HCT116 (cell line): Measurements from ENCODE around the gene ATG3. TPM values are rescaled to one million over a fixed set of nuclear protein-coding genes. Genes with fewer than 3 reads are reported as not detected.

ENCODE experiments used
- ATAC-seq: fragments of 200-7000 bp; cut with Tn5 transposase; 2 replicates; pipeline ENCODE4 v1.9.1; 2020; ENCODE audit warnings: mild to moderate bottlenecking, moderate library complexity
- BruUV-seq: library from RNA; stranded (reverse); fragments of 400-500 nt; replicated peaks from 2 replicates; lab custom pipeline; 2021; lab: Mats Ljungman, UMichigan
- CTCF ChIA-PET: fragments of 300-600 bp; sonication (Branson Sonifier 250); formaldehyde crosslinking; loops from one replicate; lab custom pipeline; 2021; ENCODE audit warnings: antibody characterized with exemption; lab: Charles Lee
- POLR2A ChIA-PET: fragments of 300-600, 350-600 bp; sonication (Branson Sonifier 250); formaldehyde crosslinking; loops from one replicate; lab custom pipeline; 2021; ENCODE audit warnings: antibody characterized with exemption; lab: Charles Lee
- RAD21 ChIA-PET, 2 experiments: fragments of 300-600 bp; sonication (Branson Sonifier 250); formaldehyde crosslinking; loops; one replicate each; lab custom pipeline; 2023; ENCODE audit warnings: low total read pairs in 2 of 2; ENCODE audit not compliant: uncharacterized antibody in 2 of 2, unreplicated experiment in 2 of 2, low non-redundant PET in 1 of 2; lab: Charles Lee
- DNase-seq: peaks from one replicate; pipeline ENCODE4 v3.0.0-alpha.2; 2010; ENCODE audit warnings: low read depth, low spot score
- H2AFZ ChIP-seq: fragments of 200-600 bp; shearing (Covaris generic), sonication (generic); 2 replicates; pipeline ENCODE4 v1.6.1; 2017; ENCODE audit warnings: low read depth, mixed run types, mixed read lengths, antibody characterized with exemption, low read length; ENCODE audit not compliant: poor library complexity, severe bottlenecking
- H3K27ac ChIP-seq: 2 replicates; pipeline ENCODE4 v1.5.1; 2012; ENCODE audit warnings: low read depth, low read length
- H3K27me3 ChIP-seq: fragments of 200-600 bp; sonication (generic); 2 replicates; pipeline ENCODE4 v1.6.1; 2016; ENCODE audit warnings: mixed run types, low read length, mixed read lengths; ENCODE audit not compliant: insufficient read depth
- H3K36me3 ChIP-seq, 2 experiments: fragments of 200-500 bp in 1 of 2; fragments of 200-600 bp in 1 of 2; sonication (Bioruptor generic) in 1 of 2; sonication (generic) in 1 of 2; 2 replicates each; pipeline versions ENCODE4 v1.5.1 to v1.6.1; 2014 to 2016; ENCODE audit warnings: low read length in 2 of 2, inconsistent platforms in 1 of 2, mixed read lengths in 1 of 2, mixed run types in 1 of 2; ENCODE audit not compliant: insufficient read depth in 2 of 2, control insufficient read depth in 1 of 2
- H3K4me1 ChIP-seq, 2 experiments: fragments of 200-600 bp in 1 of 2; sonication (generic) in 1 of 2; 2 replicates each; pipeline versions ENCODE4 v1.5.1 to v1.6.1; 2012 to 2017; ENCODE audit warnings: low read length in 2 of 2, inconsistent platforms in 1 of 2, mild to moderate bottlenecking in 1 of 2, mixed read lengths in 1 of 2, mixed run types in 1 of 2, moderate library complexity in 1 of 2; ENCODE audit not compliant: insufficient read depth in 2 of 2, control insufficient read depth in 1 of 2
- H3K4me2 ChIP-seq: fragments of 200-600 bp; sonication (generic); 2 replicates; pipeline ENCODE4 v1.6.1; 2017; ENCODE audit warnings: mixed run types, low read length, mixed read lengths
- H3K4me3 ChIP-seq, 2 experiments: fragments of 200-600 bp in 1 of 2; sonication (generic) in 1 of 2; replicated peaks in 1 of 2; 2 replicates each; pipeline ENCODE4 v1.5.1; 2011 to 2016; ENCODE audit warnings: low read length in 2 of 2, control low read depth in 1 of 2, low read depth in 1 of 2, mild to moderate bottlenecking in 1 of 2, mixed read lengths in 1 of 2, mixed run types in 1 of 2
- H3K79me2 ChIP-seq: fragments of 200-600 bp; sonication (generic); 2 replicates; pipeline ENCODE4 v1.6.1; 2017; ENCODE audit warnings: mild to moderate bottlenecking, mixed run types, low read length, moderate library complexity, mixed read lengths; ENCODE audit not compliant: insufficient read depth
- H3K9ac ChIP-seq: fragments of 200-600 bp; sonication (generic); 2 replicates; pipeline ENCODE4 v1.6.1; 2016; ENCODE audit warnings: low read length, mixed read lengths
- H3K9me2 ChIP-seq: fragments of 200-600 bp; sonication (generic), shearing (Covaris generic); 2 replicates; pipeline ENCODE4 v1.6.1; 2017; ENCODE audit warnings: mixed run types, mild to moderate bottlenecking, moderate library complexity; ENCODE audit not compliant: insufficient read depth
- H3K9me3 ChIP-seq, 2 experiments: fragments of 200-500 bp in 1 of 2; fragments of 200-600 bp in 1 of 2; sonication (Bioruptor generic) in 1 of 2; sonication (generic) in 1 of 2; 2 replicates each; pipeline ENCODE4 v1.6.1; 2014 to 2017; ENCODE audit warnings: low read length in 2 of 2, mixed read lengths in 2 of 2, inconsistent platforms in 1 of 2, low read depth in 1 of 2, mild to moderate bottlenecking in 1 of 2, mixed run types in 1 of 2, moderate library complexity in 1 of 2; ENCODE audit not compliant: control insufficient read depth in 1 of 2, insufficient read depth in 1 of 2
- H4K20me1 ChIP-seq: fragments of 200-600 bp; sonication (generic), shearing (Covaris generic); 2 replicates; pipeline ENCODE4 v1.6.1; 2017; ENCODE audit warnings: mixed run types, mild to moderate bottlenecking, moderate library complexity; ENCODE audit not compliant: insufficient read depth
- CEBPB ChIP-seq: IDR thresholded peaks from 2 replicates; pipeline ENCODE4 v1.6.1; 2012; ENCODE audit warnings: low read depth
- EGR1 ChIP-seq: IDR thresholded peaks from 2 replicates; pipeline ENCODE4 v1.6.1; 2012; ENCODE audit warnings: low read depth
- ELF1 ChIP-seq: IDR thresholded peaks from 2 replicates; pipeline ENCODE4 v1.6.1; 2012; ENCODE audit warnings: low read depth, borderline replicate concordance
- EZH2 ChIP-seq: fragments of 200-600 bp; sonication (generic); IDR thresholded peaks from 2 replicates; pipeline ENCODE4 v1.6.1; 2017; ENCODE audit warnings: antibody characterized with exemption, mixed run types
- EZH2phosphoT487 ChIP-seq: fragments of 200-600 bp; IDR thresholded peaks from 2 replicates; pipeline ENCODE4 v1.6.1; 2018; ENCODE audit warnings: antibody characterized with exemption, borderline replicate concordance
- JUND ChIP-seq: IDR thresholded peaks from 2 replicates; pipeline ENCODE4 v1.6.1; 2012
- POLR2A ChIP-seq: IDR thresholded peaks from 2 replicates; pipeline ENCODE4 v1.7.0; 2011; ENCODE audit warnings: borderline replicate concordance; ENCODE audit not compliant: insufficient read depth, insufficient read length; ENCODE audit errors: extremely low read depth
- POLR2AphosphoS5 ChIP-seq: IDR thresholded peaks from 2 replicates; pipeline ENCODE4 v1.6.1; 2011; ENCODE audit warnings: mild to moderate bottlenecking, low read depth, low read length, moderate library complexity
- RAD21 ChIP-seq: IDR thresholded peaks from 2 replicates; pipeline ENCODE4 v1.6.1; 2012; ENCODE audit warnings: low read depth, mild to moderate bottlenecking
- SIN3A ChIP-seq: IDR thresholded peaks from 2 replicates; pipeline ENCODE4 v1.6.1; 2012; ENCODE audit warnings: low read depth
- SP1 ChIP-seq: IDR thresholded peaks from 2 replicates; pipeline ENCODE4 v1.6.1; 2012; ENCODE audit warnings: low read depth
- SRF ChIP-seq: IDR thresholded peaks from 2 replicates; pipeline ENCODE4 v1.6.1; 2012; ENCODE audit warnings: low read depth
- YY1 ChIP-seq: IDR thresholded peaks from 2 replicates; pipeline ENCODE4 v1.6.1; 2011; ENCODE audit warnings: low read length, low read depth, moderate library complexity, mild to moderate bottlenecking; ENCODE audit not compliant: insufficient replicate concordance; ENCODE audit errors: extremely low read depth
- ZFX ChIP-seq: fragments of 450-650 bp; IDR thresholded peaks from 2 replicates; pipeline ENCODE4 v1.6.1; 2017
- ZNF274 ChIP-seq: fragments of 200-500 bp; sonication (Bioruptor generic); IDR thresholded peaks from 2 replicates; pipeline ENCODE4 v1.6.1; 2014; ENCODE audit warnings: mild to moderate bottlenecking, low read depth, low read length, inconsistent platforms
- intact Hi-C: fragments of 100-400 bp; cut with micrococcal nuclease; formaldehyde crosslinking; loops from 2 replicates; pipeline ENCODE4 v1.10.0; 2022
- total RNA-seq: library from RNA; stranded (reverse); gene quantifications from one replicate; pipeline ENCODE4 v1.2.1, GENCODE V29; 2021; ENCODE audit not compliant: unreplicated experiment
- TF ChIP-seq, protein P1 (sequence below): IDR thresholded peaks from 2 replicates; pipeline ENCODE4 v1.6.1; 2012; ENCODE audit warnings: low read depth
- TF ChIP-seq, protein P2 (sequence below): IDR thresholded peaks from 2 replicates; pipeline ENCODE4 v1.6.1; 2012

Gene ATG3
- total RNA-seq, 1 experiment from 2014 or later: 56.4 TPM

DNA sequence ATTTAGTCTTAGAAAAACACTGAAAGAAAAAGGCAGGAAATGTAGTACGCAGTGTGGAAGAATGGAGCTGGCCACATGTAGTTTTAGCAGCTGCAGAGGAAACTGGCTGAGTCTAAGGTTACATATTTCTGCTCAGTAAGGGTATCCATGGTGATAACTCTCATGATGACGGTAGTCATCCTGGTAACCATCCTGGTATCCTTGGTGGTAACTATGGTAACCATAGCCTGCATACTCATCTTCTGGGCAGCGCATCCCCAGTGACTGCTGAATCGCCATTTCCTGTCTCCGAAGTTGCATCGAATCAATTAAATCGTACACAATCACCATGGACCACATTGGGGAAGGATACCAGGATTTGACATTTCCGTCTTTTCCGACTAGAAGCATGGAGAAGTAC, 43.5 kb upstream of the ATG3 start:
- H3K27me3 ChIP-seq: no peaks in the 10 kb centered on the region
- H4K20me1 ChIP-seq: no peaks in the 10 kb centered on the region
- ATAC-seq: no peak
- H3K9me2 ChIP-seq: no peaks in the 10 kb centered on the region
- no peak overlapping the region for H2AFZ ChIP-seq
- no peaks in the 10 kb centered on the region for H3K4me1 ChIP-seq
- ChIA-PET CTCF (interaction anchor here (1.0 kb wide), 1 partner anchor 10 kb away, joined by 3 read pairs; no protein-coding TSS in a partner anchor), POLR2A (no interaction called here)
- intact Hi-C loops: no loop called here
- TF ChIP-seq SP1 (no peak), ZFX (no peak), EZH2 (no peak), ELF1 (no peak), JUND (no peak)
- TF ChIP-seq, all 23 proteins: peak for 0
- Histone ChIP-seq H3K27ac (no peak overlapping the region), H3K4me3 (no peak overlapping the region), H3K79me2 (no peaks in the 10 kb centered on the region), H3K9ac (no peak overlapping the region), H3K36me3 (no peaks in the 10 kb centered on the region), H3K4me2 (no peak overlapping the region), H3K9me3 (no peaks in the 10 kb centered on the region)
- DNase-seq: no peak
- BruUV-seq: no TSS peak
- RAD21 ChIA-PET: no interaction called here

DNA sequence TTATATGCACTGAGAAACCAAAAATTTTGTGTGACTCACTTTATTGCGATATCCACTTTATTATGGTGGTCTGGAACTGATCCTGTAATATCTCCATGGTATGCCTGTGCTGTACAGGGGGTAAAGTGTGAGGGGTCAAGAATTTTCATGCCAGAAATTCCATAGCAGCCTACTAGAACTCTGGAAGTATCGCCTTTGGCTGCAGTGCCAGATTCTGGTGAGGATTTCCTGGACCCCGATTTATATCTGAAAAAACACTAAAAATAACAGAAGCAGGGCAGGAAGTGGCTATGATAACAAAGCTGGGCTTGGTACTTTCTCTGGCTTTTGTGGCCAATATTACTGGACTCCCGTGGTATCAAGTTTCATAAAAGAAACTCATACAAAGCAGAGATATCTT, 42.8 kb upstream of the ATG3 start:
- Histone ChIP-seq H3K27me3 (no peaks in the 10 kb centered on the region), H3K4me3 (no peak overlapping the region), H3K9me3 (no peaks in the 10 kb centered on the region), H4K20me1 (no peaks in the 10 kb centered on the region), H3K4me1 (no peaks in the 10 kb centered on the region), H2AFZ (no peak overlapping the region), H3K36me3 (no peaks in the 10 kb centered on the region), H3K9ac (no peak overlapping the region), H3K4me2 (no peak overlapping the region), H3K79me2 (no peaks in the 10 kb centered on the region), H3K27ac (no peak overlapping the region), H3K9me2 (no peaks in the 10 kb centered on the region)
- BruUV-seq: no TSS peak
- TF ChIP-seq, protein P1, sequence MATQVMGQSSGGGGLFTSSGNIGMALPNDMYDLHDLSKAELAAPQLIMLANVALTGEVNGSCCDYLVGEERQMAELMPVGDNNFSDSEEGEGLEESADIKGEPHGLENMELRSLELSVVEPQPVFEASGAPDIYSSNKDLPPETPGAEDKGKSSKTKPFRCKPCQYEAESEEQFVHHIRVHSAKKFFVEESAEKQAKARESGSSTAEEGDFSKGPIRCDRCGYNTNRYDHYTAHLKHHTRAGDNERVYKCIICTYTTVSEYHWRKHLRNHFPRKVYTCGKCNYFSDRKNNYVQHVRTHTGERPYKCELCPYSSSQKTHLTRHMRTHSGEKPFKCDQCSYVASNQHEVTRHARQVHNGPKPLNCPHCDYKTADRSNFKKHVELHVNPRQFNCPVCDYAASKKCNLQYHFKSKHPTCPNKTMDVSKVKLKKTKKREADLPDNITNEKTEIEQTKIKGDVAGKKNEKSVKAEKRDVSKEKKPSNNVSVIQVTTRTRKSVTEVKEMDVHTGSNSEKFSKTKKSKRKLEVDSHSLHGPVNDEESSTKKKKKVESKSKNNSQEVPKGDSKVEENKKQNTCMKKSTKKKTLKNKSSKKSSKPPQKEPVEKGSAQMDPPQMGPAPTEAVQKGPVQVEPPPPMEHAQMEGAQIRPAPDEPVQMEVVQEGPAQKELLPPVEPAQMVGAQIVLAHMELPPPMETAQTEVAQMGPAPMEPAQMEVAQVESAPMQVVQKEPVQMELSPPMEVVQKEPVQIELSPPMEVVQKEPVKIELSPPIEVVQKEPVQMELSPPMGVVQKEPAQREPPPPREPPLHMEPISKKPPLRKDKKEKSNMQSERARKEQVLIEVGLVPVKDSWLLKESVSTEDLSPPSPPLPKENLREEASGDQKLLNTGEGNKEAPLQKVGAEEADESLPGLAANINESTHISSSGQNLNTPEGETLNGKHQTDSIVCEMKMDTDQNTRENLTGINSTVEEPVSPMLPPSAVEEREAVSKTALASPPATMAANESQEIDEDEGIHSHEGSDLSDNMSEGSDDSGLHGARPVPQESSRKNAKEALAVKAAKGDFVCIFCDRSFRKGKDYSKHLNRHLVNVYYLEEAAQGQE: no peak
- no peak for TF ChIP-seq YY1
- TF ChIP-seq, protein P2, sequence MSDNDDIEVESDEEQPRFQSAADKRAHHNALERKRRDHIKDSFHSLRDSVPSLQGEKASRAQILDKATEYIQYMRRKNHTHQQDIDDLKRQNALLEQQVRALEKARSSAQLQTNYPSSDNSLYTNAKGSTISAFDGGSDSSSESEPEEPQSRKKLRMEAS: no peak
- TF ChIP-seq ZFX: no peak
- TF ChIP-seq SRF: no peak
- TF ChIP-seq SIN3A: no peak
- no peak for TF ChIP-seq JUND
- no peak for TF ChIP-seq CEBPB
- TF ChIP-seq POLR2A: no peak
- no peak for TF ChIP-seq POLR2AphosphoS5
- no peak for TF ChIP-seq RAD21
- TF ChIP-seq ZNF274: no peak
- no peak for TF ChIP-seq EGR1
- no peak for TF ChIP-seq EZH2phosphoT487
- DNase-seq: no peak
- CTCF ChIA-PET: interaction anchor here (1.0 kb wide), 1 partner anchor 9 kb away, joined by 3 read pairs; no protein-coding TSS in a partner anchor
- ATAC-seq: no peak
- intact Hi-C loops: no loop called here
- POLR2A ChIA-PET: no interaction called here
- RAD21 ChIA-PET: no interaction called here
